HG03520 (cell line): ENCODE measurements around the gene OTUD7B.
A peak's percentile ranks its signal among the peaks of the same experiment; 100 is the strongest.

Experiments
- ATAC-seq: cut with Tn5 transposase; IDR thresholded peaks from one replicate; pipeline ENCODE4 v1.9.1; 2021; ENCODE audit warnings: mild to moderate bottlenecking, moderate library complexity; ENCODE audit not compliant: unreplicated experiment

The OTUD7B gene

GRCh38 chr1:149925345-149925744 is 85.2 kb downstream of the OTUD7B start:
- ATAC-seq, result no peak

DNA sequence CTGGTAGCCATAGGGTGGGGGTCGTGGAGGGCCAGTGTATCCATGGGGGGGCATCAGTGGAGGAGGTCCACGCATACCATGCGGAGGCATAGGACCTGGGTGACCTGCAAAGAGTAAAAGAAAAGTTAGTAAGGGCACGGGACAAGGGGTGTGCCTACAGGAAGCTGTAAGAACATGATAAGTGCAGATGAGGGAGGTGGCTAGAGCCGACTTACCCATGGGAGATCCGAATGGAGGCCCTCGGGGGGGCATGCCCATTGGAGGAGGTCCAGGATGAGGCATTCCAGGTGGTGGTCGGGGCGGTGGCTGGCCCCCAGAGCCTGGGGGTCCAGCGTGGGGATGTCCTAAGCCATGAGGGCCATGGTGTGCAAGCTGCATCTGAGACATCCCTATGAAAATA is 86.9 kb downstream of the OTUD7B start:
- no peak for ATAC-seq

GRCh38 chr1:149917571-149918144 is 92.9 kb downstream of the OTUD7B start, which contains the start of gene SV2A:
Gene SV2A, minus strand, starts transcription at chr1:149917844. Its CDS starts 4,004 bp downstream, at chr1:149913840.
- no peak for ATAC-seq

GRCh38 chr1:149916898-149917252 is 93.7 kb downstream of the OTUD7B start:
- no peak for ATAC-seq

DNA sequence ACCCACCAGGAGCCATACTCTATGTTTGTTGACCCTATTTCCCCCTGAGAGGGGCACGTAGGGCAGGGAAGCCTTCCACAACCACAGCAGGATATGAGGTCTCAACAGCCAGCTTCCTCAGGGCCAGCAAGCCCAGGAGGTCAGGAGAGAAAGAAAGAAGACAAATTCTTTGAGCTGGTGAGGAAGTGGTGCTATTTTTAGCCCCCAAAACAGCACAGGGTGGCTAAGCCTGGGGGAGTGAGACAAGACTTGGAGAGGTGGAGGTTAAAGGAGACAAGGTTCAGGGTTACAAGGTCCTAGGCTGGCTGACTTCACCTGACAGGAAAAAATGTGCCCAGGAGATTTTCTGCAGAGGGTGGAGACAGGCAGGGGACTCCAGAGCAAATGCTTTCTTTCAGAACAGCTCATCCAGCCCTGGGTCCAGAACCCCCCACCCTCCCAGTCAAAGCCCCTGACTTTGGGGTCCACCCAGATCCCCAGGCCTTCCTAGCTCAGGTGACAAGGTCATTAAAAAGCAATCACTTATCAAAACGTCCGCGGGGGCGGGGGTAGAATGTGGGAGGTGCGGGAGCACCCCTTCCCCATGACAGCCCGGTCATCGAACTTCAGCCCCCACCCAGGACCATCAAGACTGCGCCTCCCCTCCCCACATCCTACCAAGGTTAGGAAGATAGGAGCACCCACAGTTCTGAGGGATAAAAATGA is 94.2 kb downstream of the OTUD7B start:
- ATAC-seq, result no peak

DNA sequence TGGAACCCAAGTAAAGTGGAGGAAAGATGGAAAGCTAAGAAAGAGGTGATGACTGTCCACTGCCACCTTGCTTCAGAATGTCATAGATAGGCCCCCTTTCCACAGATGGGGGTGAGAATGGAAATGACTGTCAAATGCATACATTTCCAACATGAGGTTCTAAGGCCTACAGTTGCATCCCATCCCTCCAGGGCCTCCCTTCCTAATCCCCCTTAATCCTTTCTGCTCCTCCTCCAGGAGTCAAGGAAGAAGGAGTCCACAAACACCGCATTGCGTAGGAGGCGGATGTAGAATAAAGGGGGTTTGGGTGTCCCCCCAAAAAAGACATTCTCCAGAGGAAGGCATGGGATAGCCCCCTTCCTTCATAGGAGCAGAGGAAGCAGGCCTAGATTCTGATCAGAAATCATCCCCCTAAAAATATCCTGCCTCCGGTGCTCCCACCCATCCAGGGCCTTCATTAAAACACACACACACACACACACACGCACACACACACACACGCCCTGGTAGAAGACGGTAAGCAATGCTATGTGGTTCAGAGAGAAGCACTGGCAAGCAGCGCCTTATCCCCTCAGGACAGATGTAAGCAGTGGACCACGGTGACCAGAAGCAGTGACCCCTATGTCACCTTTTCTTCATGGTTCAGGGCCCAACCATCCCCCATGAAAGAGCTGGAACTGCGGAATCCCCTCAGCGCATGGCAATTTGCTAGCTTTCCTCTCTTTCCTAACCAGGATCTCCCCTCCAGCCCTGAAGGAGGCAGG is 94.9 kb downstream of the OTUD7B start:
- no peak for ATAC-seq

DNA sequence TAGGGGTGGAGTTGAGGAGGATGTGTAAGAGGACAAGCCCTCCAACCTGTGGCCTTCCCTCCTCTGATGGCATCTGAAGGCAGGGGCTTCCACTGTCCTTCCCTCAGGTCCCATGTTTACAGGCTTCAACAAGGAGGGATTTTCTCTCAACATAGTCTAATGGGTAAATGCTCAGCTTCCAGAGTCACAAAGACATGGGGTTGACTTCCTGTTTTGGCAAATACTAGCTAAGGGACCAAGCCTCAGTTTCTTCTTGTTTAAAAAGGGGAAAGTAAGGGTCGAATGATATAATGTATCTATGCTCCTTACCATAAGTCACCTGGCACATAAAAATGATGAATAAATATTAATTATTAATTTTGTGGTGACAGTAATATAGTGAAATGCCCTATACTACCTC is 96.0 kb downstream of the OTUD7B start:
- no peak for ATAC-seq

DNA sequence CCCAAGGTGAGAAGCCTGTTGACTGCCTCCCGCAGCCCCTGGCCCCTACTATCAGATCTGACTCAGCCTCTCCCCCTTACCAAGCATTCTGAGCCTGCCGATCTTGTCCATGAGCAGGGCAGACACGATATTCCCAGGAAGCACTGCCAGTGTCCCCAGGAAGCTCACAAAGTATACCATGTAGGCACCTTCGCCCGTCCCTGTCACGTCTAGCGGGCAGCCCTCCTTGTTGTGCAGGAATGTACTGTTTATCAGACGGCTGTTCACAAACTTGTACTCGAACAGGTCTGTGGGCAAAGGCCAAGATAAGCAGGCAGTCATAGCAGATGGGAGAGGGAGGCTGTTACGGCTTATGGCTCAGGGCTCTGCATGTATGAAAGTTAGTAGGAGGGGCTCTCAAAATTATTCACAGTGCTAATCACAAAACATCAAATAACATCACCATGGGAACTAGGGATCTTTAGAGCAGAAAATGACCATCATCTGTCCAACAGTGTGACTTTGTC is 103.9 kb downstream of the OTUD7B start:
- ATAC-seq, result no peak

DNA sequence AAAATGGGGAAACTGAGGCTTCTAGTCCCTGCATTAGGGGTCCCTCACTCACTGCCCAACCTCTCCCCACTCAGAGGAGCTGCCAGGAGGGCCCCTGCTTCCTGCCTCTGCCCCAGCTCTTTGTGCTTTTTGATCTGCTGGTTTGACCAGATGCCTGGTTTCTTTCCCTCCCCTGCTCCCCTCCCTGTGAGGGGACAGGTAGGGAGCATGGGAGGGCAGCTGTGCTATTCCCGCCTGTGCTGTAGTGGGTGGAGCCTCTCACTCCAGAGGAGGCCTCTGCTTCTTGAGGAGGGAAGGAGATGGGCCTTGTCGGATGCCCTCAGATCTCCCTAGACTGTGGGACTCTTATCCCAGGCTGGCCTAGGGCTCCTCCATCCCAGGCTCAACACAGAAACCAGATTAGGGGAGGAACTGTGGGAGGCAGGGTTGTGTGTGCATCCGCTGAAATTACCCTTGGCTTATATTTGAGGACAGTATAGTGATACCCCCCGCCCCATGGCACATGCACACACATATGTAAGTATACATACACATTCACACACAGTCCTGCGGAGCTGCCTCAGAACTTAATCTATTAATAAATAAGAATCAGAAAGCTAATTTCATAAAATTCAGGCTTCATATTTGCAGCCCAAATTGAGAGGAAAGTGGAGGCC is 106.6 kb downstream of the OTUD7B start:
- ATAC-seq, result no peak

DNA sequence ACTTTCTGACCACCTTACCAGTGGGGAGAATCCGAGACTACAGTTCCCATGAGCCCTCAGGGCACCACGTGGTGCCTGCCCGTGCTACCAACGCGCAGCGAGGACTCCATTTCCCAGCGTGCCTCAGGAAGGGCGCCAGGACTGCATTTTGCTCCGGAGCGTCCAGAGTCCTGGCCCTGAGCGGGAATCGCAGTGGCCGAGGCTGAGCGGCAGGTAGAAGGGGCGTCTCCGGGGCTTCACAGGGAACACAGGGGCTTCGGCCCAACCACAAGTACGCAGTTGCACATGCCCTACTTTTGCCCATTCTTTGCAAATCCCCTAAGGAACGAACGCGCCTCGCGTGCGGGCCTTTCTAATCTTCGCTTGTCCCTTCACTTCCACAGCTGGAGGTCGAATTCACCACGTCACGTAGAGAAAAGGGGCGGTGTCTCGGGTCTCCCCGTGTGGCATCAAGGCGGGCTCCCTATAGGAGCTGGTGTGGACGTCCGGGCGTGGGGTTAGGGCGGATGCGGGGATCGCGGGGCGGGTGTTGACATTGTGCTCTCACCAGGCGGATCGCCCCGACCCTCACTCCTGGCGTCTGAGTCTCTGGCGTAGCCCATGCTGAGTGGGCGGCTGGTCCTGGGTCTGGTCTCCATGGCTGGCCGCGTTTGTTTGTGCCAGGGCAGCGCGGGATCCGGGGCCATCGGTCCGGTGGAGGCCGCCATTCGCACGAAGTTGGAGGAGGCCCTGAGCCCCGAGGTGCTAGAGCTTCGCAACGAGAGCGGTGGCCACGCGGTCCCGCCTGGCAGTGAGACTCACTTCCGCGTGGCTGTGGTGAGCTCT is 110.9 kb downstream of the OTUD7B start, which contains the start of gene BOLA1:
TSS of gene BOLA1 (plus strand) at position 109 of the 825 bp plus-strand sequence. CDS start at position 601, 492 bp downstream.
- peak; percentile 98 for ATAC-seq

- ATAC-seq, result no peak
Measured at GRCh38 chr1:149896575-149896974, 114.0 kb downstream of the OTUD7B start.

DNA sequence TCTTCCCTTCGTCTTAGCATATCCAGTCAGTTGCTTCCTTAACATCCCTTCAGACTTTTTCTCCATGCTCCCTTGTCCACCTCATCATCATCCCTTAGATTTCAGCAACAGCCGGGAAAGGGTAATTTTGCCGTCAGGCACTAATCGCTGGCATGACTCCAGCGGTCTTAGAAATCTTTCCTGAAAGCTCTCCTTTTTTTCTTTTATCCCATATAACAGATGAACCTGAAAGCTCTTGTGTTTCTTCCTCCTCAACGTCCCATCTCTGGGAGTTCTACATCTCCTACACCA is 121.6 kb downstream of the OTUD7B start:
- ATAC-seq, result no peak

GRCh38 chr1:149888247-149888998 is 122.1 kb downstream of the OTUD7B start:
- ATAC-seq, result peak; percentile 13
